Measurements from ENCODE around the gene ENG. TPM values are rescaled to one million over a fixed set of nuclear protein-coding genes. Genes with fewer than 3 reads are reported as not detected.

ENG gene
- total and polyA plus RNA-seq, 10 donors = 29.2 to 334 (median 222) TPM

DNA sequence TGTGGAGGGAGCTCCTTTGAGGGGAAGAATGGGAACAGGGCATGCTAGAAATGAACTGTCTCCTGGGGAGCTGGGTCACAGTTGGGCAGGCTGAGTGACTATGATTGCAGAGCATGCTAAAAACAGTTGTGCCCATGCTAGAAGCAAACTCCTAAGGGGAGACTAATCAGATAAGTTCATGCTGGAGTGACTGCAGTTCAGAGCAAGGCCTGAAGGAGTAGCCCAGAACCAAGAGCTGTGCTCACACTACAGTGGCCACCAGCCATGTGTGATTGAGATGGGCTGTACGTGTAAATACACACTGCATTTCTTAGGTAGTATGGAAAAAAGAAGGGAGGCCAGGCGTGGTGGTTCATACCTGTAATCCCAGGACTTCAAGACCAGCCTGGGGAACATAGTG lies 33.3 kb upstream of the ENG start:
- no peak for DNase-seq
- Histone ChIP-seq H3K36me3 (peaks cover 7 to 98% (median 65%) of the 10 kb centered on the region in 6 donors), H3K27me3 (replicated peaks in 1 of 7) (no peaks in the 10 kb centered on the region), H3K4me1 (peaks cover 0 to 42% (median 19%) of the 10 kb centered on the region in 6 donors), H3K4me3 (no peak overlapping the region), H3K27ac (peak overlapping the region in 1 of 8 donors; percentile 16), H3K9me3 (peaks cover 0 to 3% (median 1%) of the 10 kb centered on the region in 8 donors)
- intact Hi-C loops (cut with DNase I; ENCODE audit: low total_unique reads) = no loop called here
- WGBS, 5 donors = 76 to 91% (median 80%) methylated on average over 2 of the region's 2 CpGs
- TF ChIP-seq, protein P1, sequence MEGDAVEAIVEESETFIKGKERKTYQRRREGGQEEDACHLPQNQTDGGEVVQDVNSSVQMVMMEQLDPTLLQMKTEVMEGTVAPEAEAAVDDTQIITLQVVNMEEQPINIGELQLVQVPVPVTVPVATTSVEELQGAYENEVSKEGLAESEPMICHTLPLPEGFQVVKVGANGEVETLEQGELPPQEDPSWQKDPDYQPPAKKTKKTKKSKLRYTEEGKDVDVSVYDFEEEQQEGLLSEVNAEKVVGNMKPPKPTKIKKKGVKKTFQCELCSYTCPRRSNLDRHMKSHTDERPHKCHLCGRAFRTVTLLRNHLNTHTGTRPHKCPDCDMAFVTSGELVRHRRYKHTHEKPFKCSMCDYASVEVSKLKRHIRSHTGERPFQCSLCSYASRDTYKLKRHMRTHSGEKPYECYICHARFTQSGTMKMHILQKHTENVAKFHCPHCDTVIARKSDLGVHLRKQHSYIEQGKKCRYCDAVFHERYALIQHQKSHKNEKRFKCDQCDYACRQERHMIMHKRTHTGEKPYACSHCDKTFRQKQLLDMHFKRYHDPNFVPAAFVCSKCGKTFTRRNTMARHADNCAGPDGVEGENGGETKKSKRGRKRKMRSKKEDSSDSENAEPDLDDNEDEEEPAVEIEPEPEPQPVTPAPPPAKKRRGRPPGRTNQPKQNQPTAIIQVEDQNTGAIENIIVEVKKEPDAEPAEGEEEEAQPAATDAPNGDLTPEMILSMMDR (IDR thresholded peaks at IDR 0.05 in 8 of 11, conservative IDR thresholded peaks at IDR 0.05 in 3 of 11) = peak in 1 of 11 experiments; percentile 15
- TF ChIP-seq POLR2A (IDR thresholded peaks at IDR 0.05) = no peak

DNA sequence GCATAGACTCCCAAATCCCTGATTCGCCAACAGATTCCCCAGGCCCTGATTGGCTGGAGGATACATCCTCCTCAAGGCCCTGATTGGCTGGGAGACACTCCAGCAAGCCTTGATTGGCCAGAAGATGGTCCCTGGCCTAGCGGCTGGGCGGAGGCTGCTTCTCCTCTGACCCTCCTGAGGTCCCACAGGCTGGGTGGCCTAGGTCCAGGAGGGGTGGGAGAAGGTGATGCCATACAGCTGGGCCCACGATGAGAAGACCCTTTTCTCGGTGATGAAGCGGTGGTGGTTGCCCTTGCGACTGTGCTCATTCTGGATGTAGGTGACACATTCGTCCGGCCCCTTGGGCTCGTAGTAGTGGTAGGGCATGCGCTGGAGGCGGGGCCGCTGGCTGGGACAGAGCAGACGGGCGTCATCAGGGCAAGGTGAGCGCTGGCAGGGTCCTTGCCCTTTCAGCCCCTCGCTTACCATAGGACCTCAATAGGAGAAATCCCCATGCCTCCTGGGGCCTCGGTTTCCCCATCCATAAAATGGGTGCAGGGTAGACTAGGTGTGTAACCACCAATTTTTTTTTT lies 32.0 kb upstream of the ENG start:
- peak overlapping the region in 2 of 8 donors; percentile 15 to 51 for H3K27ac ChIP-seq
- H3K4me3 ChIP-seq = no peak overlapping the region
- 89 to 96% (median 95%) methylated on average over 13 to 18 of the region's 18 CpGs for WGBS, 5 donors
- peak; percentile 5 to 61 (median 43) for TF ChIP-seq POLR2AphosphoS5 (IDR thresholded peaks at IDR 0.05)
- TF ChIP-seq, protein P1 (IDR thresholded peaks at IDR 0.05 in 8 of 11, conservative IDR thresholded peaks at IDR 0.05 in 3 of 11) = no peak
- no peak for TF ChIP-seq POLR2A (IDR thresholded peaks at IDR 0.05)
- H3K9me3 ChIP-seq = no peaks in the 10 kb centered on the region
- peak; percentile 75 for DNase-seq
- H3K4me1 ChIP-seq = peaks cover 0 to 50% (median 29%) of the 10 kb centered on the region in 6 donors
- no peaks in the 10 kb centered on the region for H3K27me3 ChIP-seq (replicated peaks in 1 of 7)
- intact Hi-C loops (cut with DNase I; ENCODE audit: low total_unique reads) = no loop called here
- H3K36me3 ChIP-seq = peaks cover 5 to 86% (median 57%) of the 10 kb centered on the region in 6 donors

DNA sequence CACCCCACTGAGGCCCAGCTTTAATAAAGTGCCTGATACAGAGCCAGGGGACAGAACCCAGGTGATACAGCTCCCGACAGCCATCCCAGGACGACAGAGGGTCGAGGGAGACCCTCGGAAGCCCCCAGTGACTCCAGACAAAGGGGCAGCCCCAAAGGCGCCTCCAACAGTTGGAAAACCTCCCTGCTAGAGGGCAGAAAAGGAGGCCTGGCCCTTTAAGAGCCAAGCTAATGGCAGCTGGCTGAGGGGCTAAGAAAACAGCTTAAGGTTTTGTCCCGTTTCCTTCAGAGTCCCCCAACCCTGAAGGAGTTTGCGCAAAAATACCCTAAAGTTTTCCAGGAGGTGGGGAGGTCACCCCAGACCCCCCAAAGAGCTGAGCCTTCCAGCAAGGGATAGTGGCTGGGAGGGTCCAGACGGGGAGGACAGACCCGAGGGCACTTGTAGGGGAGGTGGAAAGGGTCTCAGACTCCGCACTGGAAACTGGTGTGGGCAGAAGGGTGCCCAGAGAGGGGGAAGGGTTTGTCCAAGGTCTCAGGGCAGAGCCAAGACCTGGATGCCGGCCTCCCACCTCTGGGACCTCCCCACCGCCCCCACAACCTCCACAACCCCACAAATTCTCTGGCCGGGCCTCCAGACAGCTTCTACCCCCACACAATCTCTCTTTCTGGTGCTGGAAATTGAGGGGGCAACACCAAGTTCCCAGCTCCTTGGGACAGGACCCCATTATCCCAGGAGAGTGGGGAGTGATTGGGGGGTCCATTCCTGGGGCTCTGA lies 31.2 kb upstream of the ENG start:
- Histone ChIP-seq H3K36me3 (peaks cover 5 to 78% (median 50%) of the 10 kb centered on the region in 6 donors), H3K4me3 (no peak overlapping the region), H3K27me3 (replicated peaks in 1 of 7) (no peaks in the 10 kb centered on the region), H3K9me3 (no peaks in the 10 kb centered on the region), H3K27ac (peak overlapping the region in 4 of 8 donors; percentile 12 to 51 (median 33)), H3K4me1 (peaks cover 0 to 51% (median 29%) of the 10 kb centered on the region in 6 donors)
- TF ChIP-seq POLR2AphosphoS5 (IDR thresholded peaks at IDR 0.05) (no peak), POLR2A (IDR thresholded peaks at IDR 0.05) (no peak)
- TF ChIP-seq, protein P1 (IDR thresholded peaks at IDR 0.05 in 8 of 11, conservative IDR thresholded peaks at IDR 0.05 in 3 of 11) = no peak
- DNase-seq = peak; percentile 54
- WGBS, 5 donors = 69 to 86% (median 82%) methylated on average over 12 to 13 of the region's 13 CpGs
- intact Hi-C loops (cut with DNase I; ENCODE audit: low total_unique reads) = no loop called here

DNA sequence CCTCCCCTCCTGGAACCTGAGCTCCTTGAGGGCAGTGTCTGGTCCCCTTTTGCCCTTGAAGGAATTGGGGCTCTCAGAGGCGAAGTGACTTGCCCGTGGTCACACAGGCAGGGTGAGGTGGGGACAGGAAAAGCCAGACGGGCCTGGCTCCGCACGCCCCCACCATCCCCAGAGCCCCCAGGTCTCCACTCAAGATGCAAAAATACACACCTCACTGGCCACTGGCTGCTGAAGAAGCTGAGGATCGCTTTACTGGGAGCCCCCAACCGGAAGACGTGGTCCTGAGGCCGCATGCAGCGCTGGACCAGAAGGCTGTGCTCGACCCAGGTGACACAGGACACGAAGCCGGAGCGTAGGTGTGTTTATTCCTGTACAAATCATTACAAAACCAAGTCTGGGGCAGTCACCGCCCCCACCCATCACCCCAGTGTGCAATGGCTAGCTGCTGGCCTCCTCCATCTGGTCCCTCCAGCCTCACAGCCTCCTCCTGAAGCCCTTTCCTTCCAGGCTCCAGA lies 30.6 kb upstream of the ENG start:
- peaks cover 0 to 72% (median 43%) of the 10 kb centered on the region in 6 donors for H3K36me3 ChIP-seq
- H3K27ac ChIP-seq = peak overlapping the region in 4 of 8 donors; percentile 13 to 51 (median 44)
- peak in 1 of 3 donors; percentile 2 for TF ChIP-seq POLR2AphosphoS5 (IDR thresholded peaks at IDR 0.05)
- TF ChIP-seq, protein P1 (IDR thresholded peaks at IDR 0.05 in 8 of 11, conservative IDR thresholded peaks at IDR 0.05 in 3 of 11) = no peak
- no peaks in the 10 kb centered on the region for H3K27me3 ChIP-seq (replicated peaks in 1 of 7)
- intact Hi-C loops (cut with DNase I; ENCODE audit: low total_unique reads) = no loop called here
- H3K4me1 ChIP-seq = peaks cover 0 to 58% (median 29%) of the 10 kb centered on the region in 6 donors
- no peak overlapping the region for H3K4me3 ChIP-seq
- 69 to 76% (median 73%) methylated on average over 15 of the region's 15 CpGs for WGBS, 5 donors
- peak; percentile 56 for DNase-seq
- H3K9me3 ChIP-seq = no peaks in the 10 kb centered on the region
